ENCODE data around the gene TRDN.

The TRDN gene

GRCh38 chr6:123547216-123547978 is 89.4 kb downstream of the TRDN start:
- Histone ChIP-seq H3K4me1 (ENCODE audit: control insufficient read depth, insufficient read depth, low read length) (no peaks in the 10 kb centered on the region), H3K9me3 (ENCODE audit: control insufficient read depth, insufficient read depth, low read depth, low read length) (no peaks in the 10 kb centered on the region), H3K27ac (ENCODE audit: extremely low read depth, low read depth, low read length) (no peak overlapping the region), H3K36me3 (ENCODE audit: control insufficient read depth in 2 of 2, insufficient read depth in 1 of 2, low read length in 2 of 2) (no peaks in the 10 kb centered on the region), H3K4me3 (ENCODE audit: low read depth, low read length) (no peak overlapping the region)
- CTCF ChIA-PET: no interaction called here
- POLR2A ChIA-PET: no interaction called here
- TF ChIP-seq ATF2 (tag by site-specific recombination; IDR thresholded peaks at IDR 0.05; ENCODE audit: low read depth) (peak; percentile 70), ZNF155 (tag by site-specific recombination; IDR thresholded peaks at IDR 0.05) (no peak)

- Histone ChIP-seq H3K36me3 (ENCODE audit: control insufficient read depth in 2 of 2, insufficient read depth in 1 of 2, low read length in 2 of 2) (no peaks in the 10 kb centered on the region), H3K27ac (ENCODE audit: extremely low read depth, low read depth, low read length) (no peak overlapping the region), H3K4me1 (ENCODE audit: control insufficient read depth, insufficient read depth, low read length) (no peaks in the 10 kb centered on the region), H3K9me3 (ENCODE audit: control insufficient read depth, insufficient read depth, low read depth, low read length) (no peaks in the 10 kb centered on the region), H3K4me3 (ENCODE audit: low read depth, low read length) (no peak overlapping the region)
- ChIA-PET CTCF (interaction anchor here (1.1 kb wide), 1 partner anchor 29 kb away, joined by 3 read pairs; no protein-coding TSS in a partner anchor), POLR2A (no interaction called here)
- TF ChIP-seq ZNF518A (tag by site-specific recombination; conservative IDR thresholded peaks at IDR 0.05; ENCODE audit: low read depth) (no peak), ZNF530 (tag by site-specific recombination; IDR thresholded peaks at IDR 0.05; ENCODE audit: low read depth) (no peak)
These were observed 90.2 kb downstream of the TRDN start for GRCh38 chr6:123546537-123546936.

- no peak overlapping the region for H3K27ac ChIP-seq (ENCODE audit: extremely low read depth, low read depth, low read length)
- H3K36me3 ChIP-seq (ENCODE audit: control insufficient read depth in 2 of 2, insufficient read depth in 1 of 2, low read length in 2 of 2): no peaks in the 10 kb centered on the region
- ChIA-PET CTCF (no interaction called here), POLR2A (no interaction called here)
- H3K9me3 ChIP-seq (ENCODE audit: control insufficient read depth, insufficient read depth, low read depth, low read length): no peaks in the 10 kb centered on the region
- TF ChIP-seq ZNF423 (tag by site-specific recombination; IDR thresholded peaks at IDR 0.05) (no peak), ZNF223 (tag by site-specific recombination; IDR thresholded peaks at IDR 0.05) (no peak), ZNF629 (tag by site-specific recombination; IDR thresholded peaks at IDR 0.05) (no peak), ZNF280D (tag by site-specific recombination; IDR thresholded peaks at IDR 0.05) (no peak), ZNF473 (tag by site-specific recombination; IDR thresholded peaks at IDR 0.05) (no peak), ZBTB49 (tag by site-specific recombination; IDR thresholded peaks at IDR 0.05; ENCODE audit: low read depth) (no peak), ZNF645 (tag by site-specific recombination; IDR thresholded peaks at IDR 0.05) (no peak), ZNF701 (tag by site-specific recombination; IDR thresholded peaks at IDR 0.05) (no peak), HOXA7 (CRISPR knock-in tag; IDR thresholded peaks at IDR 0.05; ENCODE audit: borderline replicate concordance) (no peak), FEZF1 (tag by site-specific recombination; IDR thresholded peaks at IDR 0.05) (no peak), ZNF560 (tag by site-specific recombination; IDR thresholded peaks at IDR 0.05; ENCODE audit: borderline replicate concordance) (no peak)
- no peak overlapping the region for H3K4me3 ChIP-seq (ENCODE audit: low read depth, low read length)
- H3K4me1 ChIP-seq (ENCODE audit: control insufficient read depth, insufficient read depth, low read length): no peaks in the 10 kb centered on the region
These were observed 95.3 kb downstream of the TRDN start for GRCh38 chr6:123541462-123541861.

Data from HEK293 (cell line).